GM23338 (cell line): ENCODE measurements around the gene TENT4B.

ENCODE experiments used
- CREB1 ChIP-seq: fragments of 250-450 bp; sonication (Bioruptor Pico); IDR thresholded peaks from 2 replicates; pipeline ENCODE4 v1.5.0; 2020; ENCODE audit warnings: low read depth, mild to moderate bottlenecking, moderate library complexity
- EZH2 ChIP-seq: fragments of 200-600 bp; sonication (generic); IDR thresholded peaks from one replicate; pipeline ENCODE4 v1.8.0; 2017; ENCODE audit warnings: antibody characterized with exemption, mild to moderate bottlenecking, low read depth; ENCODE audit not compliant: unreplicated experiment
- JUNB ChIP-seq: IDR thresholded peaks from one replicate; pipeline ENCODE4 v1.6.1; 2016; ENCODE audit warnings: antibody characterized with exemption; ENCODE audit not compliant: unreplicated experiment
- POLR2AphosphoS5 ChIP-seq: IDR thresholded peaks from 2 replicates; pipeline ENCODE4 v1.6.1; 2016; ENCODE audit warnings: antibody characterized with exemption, low read depth
- TF ChIP-seq, protein P1 (sequence below), 2 experiments: fragments of 200-600 bp in 1 of 2; sonication (generic) in 1 of 2; conservative IDR thresholded peaks; 2 replicates each; pipeline versions ENCODE4 v1.5.1 to v1.6.1; 2016 to 2017; ENCODE audit warnings: antibody characterized with exemption in 2 of 2, low read depth in 2 of 2, mild to moderate bottlenecking in 2 of 2, moderate library complexity in 1 of 2
- TF ChIP-seq, protein P2 (sequence below): IDR thresholded peaks from 2 replicates; pipeline ENCODE4 v1.6.1; 2016; ENCODE audit warnings: antibody characterized with exemption

DNA sequence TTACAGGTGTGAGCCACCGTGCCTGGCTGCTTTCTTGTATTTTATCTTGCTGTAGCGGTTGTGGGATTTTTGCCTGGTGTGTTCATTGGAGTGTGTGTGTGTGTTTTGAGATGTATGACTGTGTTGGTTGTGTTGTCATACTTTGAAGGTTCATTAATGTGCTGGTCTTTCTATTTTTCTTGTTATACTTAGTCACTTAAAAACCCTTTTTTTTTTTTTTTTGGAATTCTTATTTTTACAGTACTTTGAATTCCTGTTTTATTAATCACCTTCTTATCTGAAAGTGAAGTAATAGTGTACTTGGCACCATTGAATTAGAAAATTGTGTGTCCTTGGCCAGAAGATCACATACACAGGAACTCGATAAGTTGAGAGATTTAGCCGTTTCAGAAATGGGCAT is 30.2 kb downstream of the TENT4B start:
- TF ChIP-seq, protein P1, sequence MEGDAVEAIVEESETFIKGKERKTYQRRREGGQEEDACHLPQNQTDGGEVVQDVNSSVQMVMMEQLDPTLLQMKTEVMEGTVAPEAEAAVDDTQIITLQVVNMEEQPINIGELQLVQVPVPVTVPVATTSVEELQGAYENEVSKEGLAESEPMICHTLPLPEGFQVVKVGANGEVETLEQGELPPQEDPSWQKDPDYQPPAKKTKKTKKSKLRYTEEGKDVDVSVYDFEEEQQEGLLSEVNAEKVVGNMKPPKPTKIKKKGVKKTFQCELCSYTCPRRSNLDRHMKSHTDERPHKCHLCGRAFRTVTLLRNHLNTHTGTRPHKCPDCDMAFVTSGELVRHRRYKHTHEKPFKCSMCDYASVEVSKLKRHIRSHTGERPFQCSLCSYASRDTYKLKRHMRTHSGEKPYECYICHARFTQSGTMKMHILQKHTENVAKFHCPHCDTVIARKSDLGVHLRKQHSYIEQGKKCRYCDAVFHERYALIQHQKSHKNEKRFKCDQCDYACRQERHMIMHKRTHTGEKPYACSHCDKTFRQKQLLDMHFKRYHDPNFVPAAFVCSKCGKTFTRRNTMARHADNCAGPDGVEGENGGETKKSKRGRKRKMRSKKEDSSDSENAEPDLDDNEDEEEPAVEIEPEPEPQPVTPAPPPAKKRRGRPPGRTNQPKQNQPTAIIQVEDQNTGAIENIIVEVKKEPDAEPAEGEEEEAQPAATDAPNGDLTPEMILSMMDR (conservative IDR thresholded peaks at IDR 0.05; ENCODE audit: low read depth in 2 of 2) = no peak
- TF ChIP-seq POLR2AphosphoS5 = no peak
- no peak for TF ChIP-seq EZH2
- TF ChIP-seq, protein P2, sequence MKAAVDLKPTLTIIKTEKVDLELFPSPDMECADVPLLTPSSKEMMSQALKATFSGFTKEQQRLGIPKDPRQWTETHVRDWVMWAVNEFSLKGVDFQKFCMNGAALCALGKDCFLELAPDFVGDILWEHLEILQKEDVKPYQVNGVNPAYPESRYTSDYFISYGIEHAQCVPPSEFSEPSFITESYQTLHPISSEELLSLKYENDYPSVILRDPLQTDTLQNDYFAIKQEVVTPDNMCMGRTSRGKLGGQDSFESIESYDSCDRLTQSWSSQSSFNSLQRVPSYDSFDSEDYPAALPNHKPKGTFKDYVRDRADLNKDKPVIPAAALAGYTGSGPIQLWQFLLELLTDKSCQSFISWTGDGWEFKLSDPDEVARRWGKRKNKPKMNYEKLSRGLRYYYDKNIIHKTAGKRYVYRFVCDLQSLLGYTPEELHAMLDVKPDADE = no peak
- no peak for TF ChIP-seq CREB1
- no peak for TF ChIP-seq JUNB
